Naive thymus-derived CD4-positive, alpha-beta T cell (primary cell): ENCODE measurements around the gene USP17L15. TPM values are rescaled to one million over a fixed set of nuclear protein-coding genes. Genes with fewer than 3 reads are reported as not detected.
A peak's percentile ranks its signal among the peaks of the same experiment; 100 is the strongest.
"Not testable (repeated sequence)": the region's sequence is repeated elsewhere in the genome, so short reads cannot be mapped to it uniquely, and the experiment has no call there.

Experiments used
- ATAC-seq: fragments of 150-1000 bp; cut with Tn5 transposase; 2 replicates; pipeline ENCODE4 v1.10.0; 2021; ENCODE audit warnings: mild to moderate bottlenecking, moderate library complexity
- CTCF ChIA-PET: fragments of 350-600 bp; sonication (Branson Sonifier 250); formaldehyde crosslinking; loops from one replicate; lab custom pipeline; 2021; ENCODE audit warnings: antibody characterized with exemption; lab: Charles Lee
- POLR2A ChIA-PET: fragments of 350-600 bp; sonication (Branson Sonifier 250); formaldehyde crosslinking; loops from one replicate; lab custom pipeline; 2021; ENCODE audit warnings: antibody characterized with exemption, inconsistent platforms; lab: Charles Lee
- DNase-seq, 9 donors: peaks; one replicate each; pipeline versions ENCODE4 v3.0.0 to v3.0.0-alpha.2; 2020 to 2022; ENCODE audit warnings: mixed read lengths in 1 of 9
- H3K27ac ChIP-seq: one replicate; pipeline ENCODE4 v1.7.0; 2013; ENCODE audit warnings: mild to moderate bottlenecking, low read depth, low read length, moderate library complexity
- H3K27me3 ChIP-seq, 2 donors: one replicate each; pipeline ENCODE4 v1.7.0; 2013; ENCODE audit warnings: low read length in 2 of 2, mild to moderate bottlenecking in 2 of 2, moderate library complexity in 2 of 2; ENCODE audit not compliant: control insufficient read depth in 2 of 2, insufficient read depth in 2 of 2
- H3K36me3 ChIP-seq, 3 experiments: 1 replicate in 2 of 3; 2 replicates in 1 of 3; pipeline ENCODE4 v1.7.0; 2013; ENCODE audit warnings: low read length in 3 of 3, mild to moderate bottlenecking in 3 of 3, moderate library complexity in 1 of 3; ENCODE audit not compliant: insufficient read depth in 3 of 3, control insufficient read depth in 2 of 3
- H3K4me1 ChIP-seq, 2 donors: one replicate each; pipeline ENCODE4 v1.7.0; 2013; ENCODE audit warnings: low read length in 2 of 2, mild to moderate bottlenecking in 2 of 2, moderate library complexity in 1 of 2; ENCODE audit not compliant: control insufficient read depth in 2 of 2, insufficient read depth in 2 of 2
- H3K4me3 ChIP-seq: 2 replicates; pipeline ENCODE4 v1.7.0; 2013; ENCODE audit warnings: mild to moderate bottlenecking, low read length
- H3K9me3 ChIP-seq, 3 experiments: 1 replicate in 2 of 3; 2 replicates in 1 of 3; pipeline ENCODE4 v1.7.0; 2013; ENCODE audit warnings: low read length in 3 of 3; ENCODE audit not compliant: control insufficient read depth in 2 of 3
- H3K27ac Mint-ChIP-seq, 9 donors: one replicate each; pipeline ENCODE4 v1.8.0; 2020 to 2022; ENCODE audit warnings: mixed read lengths in 9 of 9, mild to moderate bottlenecking in 8 of 9, moderate library complexity in 5 of 9, inconsistent platforms in 2 of 9
- H3K27me3 Mint-ChIP-seq, 5 donors: one replicate each; pipeline ENCODE4 v1.8.0; 2021 to 2022; ENCODE audit warnings: mixed read lengths in 5 of 5, mild to moderate bottlenecking in 1 of 5
- H3K36me3 Mint-ChIP-seq, 5 donors: one replicate each; pipeline ENCODE4 v1.8.0; 2020 to 2022; ENCODE audit warnings: mixed read lengths in 5 of 5, mild to moderate bottlenecking in 3 of 5, inconsistent platforms in 1 of 5
- H3K4me1 Mint-ChIP-seq, 7 donors: one replicate each; pipeline ENCODE4 v1.8.0; 2020 to 2022; ENCODE audit warnings: mixed read lengths in 7 of 7, mild to moderate bottlenecking in 3 of 7, inconsistent platforms in 1 of 7
- H3K4me3 Mint-ChIP-seq, 10 donors: one replicate each; pipeline ENCODE4 v1.8.0; 2020 to 2022; ENCODE audit warnings: mild to moderate bottlenecking in 10 of 10, mixed read lengths in 10 of 10, moderate library complexity in 6 of 10, inconsistent platforms in 2 of 10
- H3K9me3 Mint-ChIP-seq, 11 donors: one replicate each; pipeline ENCODE4 v1.8.0; 2020 to 2022; ENCODE audit warnings: mixed read lengths in 11 of 11, mild to moderate bottlenecking in 4 of 11, inconsistent platforms in 1 of 11, moderate library complexity in 1 of 11
- intact Hi-C, 2 donors: fragments of 100-400 bp; cut with micrococcal nuclease; formaldehyde crosslinking; loops; one replicate each; pipeline ENCODE4 v1.15.1; 2023
- polyA plus RNA-seq, 2 donors: library from polyadenylated mRNA; unstranded; fragments of 300-500 nt; fragmentation: Illumina TruSeq; gene quantifications; one replicate each; pipeline ENCODE4 v1.2.3, GENCODE V29; 2021
- total RNA-seq, 6 experiments: library from RNA in 5 of 6; stranded (reverse) in 5 of 6; gene quantifications; 1 replicate in 5 of 6; 2 replicates in 1 of 6; pipeline ENCODE4 v1.2.3 and lab custom pipeline; 2021 to 2026

USP17L15 gene, protein sequence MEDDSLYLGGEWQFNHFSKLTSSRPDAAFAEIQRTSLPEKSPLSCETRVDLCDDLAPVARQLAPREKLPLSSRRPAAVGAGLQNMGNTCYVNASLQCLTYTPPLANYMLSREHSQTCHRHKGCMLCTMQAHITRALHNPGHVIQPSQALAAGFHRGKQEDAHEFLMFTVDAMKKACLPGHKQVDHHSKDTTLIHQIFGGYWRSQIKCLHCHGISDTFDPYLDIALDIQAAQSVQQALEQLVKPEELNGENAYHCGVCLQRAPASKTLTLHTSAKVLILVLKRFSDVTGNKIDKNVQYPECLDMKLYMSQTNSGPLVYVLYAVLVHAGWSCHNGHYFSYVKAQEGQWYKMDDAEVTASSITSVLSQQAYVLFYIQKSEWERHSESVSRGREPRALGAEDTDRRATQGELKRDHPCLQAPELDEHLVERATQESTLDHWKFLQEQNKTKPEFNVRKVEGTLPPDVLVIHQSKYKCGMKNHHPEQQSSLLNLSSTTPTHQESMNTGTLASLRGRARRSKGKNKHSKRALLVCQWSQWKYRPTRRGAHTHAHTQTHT
- not detected for total RNA-seq
- not detected for polyA plus RNA-seq
- total RNA-seq (lab: John Stamatoyannopoulos, UW): not detected

DNA sequence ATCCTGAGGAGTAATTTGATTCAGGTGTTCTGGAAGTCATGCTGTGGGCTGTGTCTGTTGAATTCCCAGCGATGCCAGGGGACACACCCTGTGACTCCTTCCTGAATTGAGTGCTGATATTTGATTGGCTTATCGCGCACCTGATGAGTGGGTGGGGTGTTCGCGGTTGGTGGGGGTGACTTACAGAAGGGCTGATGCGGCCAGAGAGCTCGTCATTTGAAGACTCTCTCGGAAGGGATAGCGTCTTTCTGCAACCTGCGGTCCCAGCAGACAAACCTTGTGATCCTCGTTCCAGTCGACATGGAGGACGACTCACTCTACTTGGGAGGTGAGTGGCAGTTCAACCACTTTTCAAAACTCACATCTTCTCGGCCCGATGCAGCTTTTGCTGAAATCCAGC is at the start of gene USP17L15:
Gene USP17L15, plus strand, starts transcription at position 301 of the 400 bp plus-strand sequence. Its CDS starts 0 bp downstream, at position 301.
- intact Hi-C loops, H3K27me3 Mint-ChIP-seq, H3K9me3 Mint-ChIP-seq, CTCF ChIA-PET, ATAC-seq, H3K4me1 ChIP-seq, H3K9me3 ChIP-seq, H3K27ac ChIP-seq, H3K4me3 ChIP-seq, H3K4me1 Mint-ChIP-seq, H3K27ac Mint-ChIP-seq, H3K36me3 ChIP-seq, H3K27me3 ChIP-seq, DNase-seq, H3K4me3 Mint-ChIP-seq, POLR2A ChIA-PET, H3K36me3 Mint-ChIP-seq: not testable (repeated sequence)

DNA sequence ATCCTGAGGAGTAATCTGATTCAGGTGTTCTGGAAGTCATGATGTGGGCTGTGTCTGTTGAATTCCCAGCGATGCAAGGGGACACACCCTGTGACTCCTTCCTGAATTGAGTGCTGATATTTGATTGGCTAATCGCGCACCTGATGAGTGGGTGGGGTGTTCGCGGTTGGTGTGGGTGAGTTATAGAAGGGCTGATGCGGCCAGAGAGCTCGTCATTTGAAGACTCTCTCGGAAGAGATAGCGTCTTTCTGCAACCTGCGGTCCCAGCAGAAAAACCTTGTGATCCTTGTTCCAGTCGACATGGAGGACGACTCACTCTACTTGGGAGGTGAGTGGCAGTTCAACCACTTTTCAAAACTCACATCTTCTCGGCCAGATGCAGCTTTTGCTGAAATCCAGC is 23.8 kb upstream of the USP17L15 start, which contains the start of gene USP17L10:
Gene USP17L10, plus strand, starts transcription at position 301 of the 400 bp plus-strand sequence. Its CDS starts 0 bp downstream, at position 301.
- CTCF ChIA-PET, H3K4me3 Mint-ChIP-seq, H3K27me3 ChIP-seq, H3K36me3 Mint-ChIP-seq, H3K4me3 ChIP-seq, H3K4me1 ChIP-seq, ATAC-seq, H3K27me3 Mint-ChIP-seq, H3K9me3 Mint-ChIP-seq, H3K36me3 ChIP-seq, POLR2A ChIA-PET, intact Hi-C loops, H3K27ac ChIP-seq, H3K27ac Mint-ChIP-seq, DNase-seq, H3K4me1 Mint-ChIP-seq, H3K9me3 ChIP-seq: not testable (repeated sequence)

DNA sequence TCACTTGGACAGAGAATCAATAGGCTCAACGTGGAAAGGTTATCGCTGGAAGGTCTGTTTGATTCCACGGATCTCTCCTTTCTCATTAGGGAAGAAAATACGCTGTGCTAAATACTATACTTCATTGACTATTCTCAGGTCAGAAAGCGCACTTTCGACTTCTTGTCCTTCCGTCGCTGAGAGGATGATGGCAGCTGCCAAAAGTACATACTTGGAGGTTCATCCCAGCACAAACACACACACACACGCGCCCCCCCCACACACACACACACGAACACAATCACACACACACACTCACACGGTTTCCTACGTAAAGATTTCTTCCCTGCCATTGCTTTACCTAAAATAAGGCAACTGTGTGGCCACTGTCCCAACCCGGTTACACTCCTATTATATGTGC is 19.5 kb upstream of the USP17L15 start:
- H3K9me3 ChIP-seq, intact Hi-C loops, H3K4me3 Mint-ChIP-seq, H3K36me3 Mint-ChIP-seq, ATAC-seq, H3K9me3 Mint-ChIP-seq, H3K27me3 Mint-ChIP-seq, CTCF ChIA-PET, H3K4me3 ChIP-seq, H3K27ac ChIP-seq, H3K4me1 ChIP-seq, H3K4me1 Mint-ChIP-seq, H3K36me3 ChIP-seq, H3K27me3 ChIP-seq, POLR2A ChIA-PET, H3K27ac Mint-ChIP-seq: not testable (repeated sequence)
- peak in 1 of 9 donors; percentile 4 for DNase-seq

DNA sequence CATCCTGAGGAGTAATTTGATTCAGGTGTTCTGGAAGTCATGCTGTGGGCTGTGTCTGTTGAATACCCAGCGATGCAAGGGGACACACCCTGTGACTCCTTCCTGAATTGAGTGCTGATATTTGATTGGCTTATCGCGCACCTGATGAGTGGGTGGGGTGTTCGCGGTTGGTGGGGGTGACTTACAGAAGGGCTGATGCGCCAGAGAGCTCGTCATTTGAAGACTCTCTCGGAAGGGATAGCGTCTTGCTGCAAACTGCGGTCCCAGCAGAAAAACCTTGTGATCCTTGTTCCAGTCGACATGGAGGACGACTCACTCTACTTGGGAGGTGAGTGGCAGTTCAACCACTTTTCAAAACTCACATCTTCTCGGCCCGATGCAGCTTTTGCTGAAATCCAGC is 19.1 kb upstream of the USP17L15 start, which contains the start of gene USP17L11:
Gene USP17L11, plus strand, starts transcription at position 301 of the 400 bp plus-strand sequence. Its CDS starts 0 bp downstream, at position 301.
- POLR2A ChIA-PET, CTCF ChIA-PET, H3K27me3 ChIP-seq, ATAC-seq, H3K4me1 Mint-ChIP-seq, H3K27ac ChIP-seq, H3K27me3 Mint-ChIP-seq, H3K9me3 ChIP-seq, H3K4me1 ChIP-seq, H3K4me3 ChIP-seq, H3K9me3 Mint-ChIP-seq, H3K4me3 Mint-ChIP-seq, H3K36me3 ChIP-seq, H3K27ac Mint-ChIP-seq, DNase-seq, intact Hi-C loops, H3K36me3 Mint-ChIP-seq: not testable (repeated sequence)

DNA sequence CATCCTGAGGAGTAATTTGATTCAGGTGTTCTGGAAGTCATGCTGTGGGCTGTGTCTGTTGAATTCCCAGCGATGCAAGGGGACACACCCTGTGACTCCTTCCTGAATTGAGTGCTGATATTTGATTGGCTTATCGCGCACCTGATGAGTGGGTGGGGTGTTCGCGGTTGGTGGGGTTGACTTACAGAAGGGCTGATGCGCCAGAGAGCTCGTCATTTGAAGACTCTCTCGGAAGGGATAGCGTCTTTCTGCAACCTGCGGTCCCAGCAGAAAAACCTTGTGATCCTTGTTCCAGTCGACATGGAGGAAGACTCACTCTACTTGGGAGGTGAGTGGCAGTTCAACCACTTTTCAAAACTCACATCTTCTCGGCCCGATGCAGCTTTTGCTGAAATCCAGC is 14.3 kb upstream of the USP17L15 start, which contains the start of gene USP17L12:
Gene USP17L12, plus strand, starts transcription at position 301 of the 400 bp plus-strand sequence. Its CDS starts 0 bp downstream, at position 301.
- H3K36me3 Mint-ChIP-seq, H3K9me3 ChIP-seq, H3K27me3 Mint-ChIP-seq, H3K36me3 ChIP-seq, H3K4me3 ChIP-seq, H3K27ac Mint-ChIP-seq, intact Hi-C loops, H3K27ac ChIP-seq, CTCF ChIA-PET, H3K4me1 Mint-ChIP-seq, H3K27me3 ChIP-seq, H3K9me3 Mint-ChIP-seq, DNase-seq, H3K4me3 Mint-ChIP-seq, POLR2A ChIA-PET, H3K4me1 ChIP-seq, ATAC-seq: not testable (repeated sequence)

DNA sequence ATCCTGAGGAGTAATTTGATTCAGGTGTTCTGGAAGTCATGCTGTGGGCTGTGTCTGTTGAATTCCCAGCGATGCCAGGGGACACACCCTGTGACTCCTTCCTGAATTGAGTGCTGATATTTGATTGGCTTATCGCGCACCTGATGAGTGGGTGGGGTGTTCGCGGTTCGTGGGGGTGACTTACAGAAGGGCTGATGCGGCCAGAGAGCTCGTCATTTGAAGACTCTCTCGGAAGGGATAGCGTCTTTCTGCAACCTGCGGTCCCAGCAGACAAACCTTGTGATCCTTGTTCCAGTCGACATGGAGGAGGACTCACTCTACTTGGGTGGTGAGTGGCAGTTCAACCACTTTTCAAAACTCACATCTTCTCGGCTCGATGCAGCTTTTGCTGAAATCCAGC is 9.6 kb upstream of the USP17L15 start, which contains the start of gene USP17L13:
Gene USP17L13, plus strand, starts transcription at position 301 of the 400 bp plus-strand sequence. Its CDS starts 0 bp downstream, at position 301.
- POLR2A ChIA-PET, CTCF ChIA-PET: not testable (repeated sequence)

More for the DNA sequence above, 9.6 kb upstream of the USP17L15 start, which contains the start of gene USP17L13:
- H3K36me3 Mint-ChIP-seq, H3K27ac Mint-ChIP-seq, H3K27me3 ChIP-seq, H3K4me1 ChIP-seq, ATAC-seq, H3K36me3 ChIP-seq, H3K9me3 ChIP-seq, intact Hi-C loops, H3K9me3 Mint-ChIP-seq, H3K27me3 Mint-ChIP-seq, H3K4me3 Mint-ChIP-seq, DNase-seq, H3K4me1 Mint-ChIP-seq, H3K27ac ChIP-seq, H3K4me3 ChIP-seq: not testable (repeated sequence)
